Measurements from ENCODE around the gene EHMT2.

- no peak for TF ChIP-seq CTCF (IDR thresholded peaks at IDR 0.05)
- no peak for TF ChIP-seq POLR2A (IDR thresholded peaks at IDR 0.05; ENCODE audit: low read length)
- no peak for TF ChIP-seq MAFK (IDR thresholded peaks at IDR 0.05; ENCODE audit: partially characterized antibody)
- TF ChIP-seq EP300 (IDR thresholded peaks at IDR 0.05): no peak
- no peak for TF ChIP-seq POLR2AphosphoS2 (conservative IDR thresholded peaks at IDR 0.05; ENCODE audit: low read length)
- no peak for TF ChIP-seq SMC3 (IDR thresholded peaks at IDR 0.05)
- TF ChIP-seq GATA3 (IDR thresholded peaks at IDR 0.05; ENCODE audit: borderline replicate concordance): no peak
These were observed 21.6 kb downstream of the EHMT2 start for GRCh38 chr6:31875877-31876276.

Data from A549 (cell line).